DMS153 treated with DMSO at 0.1 percent for 48 hours (cell line): ENCODE measurements around the gene GIGYF2.

Source experiments
- DNase-seq: peaks from one replicate; lab custom pipeline; 2025; ENCODE audit not compliant: unreplicated experiment; lab: John Stamatoyannopoulos, UW

The GIGYF2 gene

DNA sequence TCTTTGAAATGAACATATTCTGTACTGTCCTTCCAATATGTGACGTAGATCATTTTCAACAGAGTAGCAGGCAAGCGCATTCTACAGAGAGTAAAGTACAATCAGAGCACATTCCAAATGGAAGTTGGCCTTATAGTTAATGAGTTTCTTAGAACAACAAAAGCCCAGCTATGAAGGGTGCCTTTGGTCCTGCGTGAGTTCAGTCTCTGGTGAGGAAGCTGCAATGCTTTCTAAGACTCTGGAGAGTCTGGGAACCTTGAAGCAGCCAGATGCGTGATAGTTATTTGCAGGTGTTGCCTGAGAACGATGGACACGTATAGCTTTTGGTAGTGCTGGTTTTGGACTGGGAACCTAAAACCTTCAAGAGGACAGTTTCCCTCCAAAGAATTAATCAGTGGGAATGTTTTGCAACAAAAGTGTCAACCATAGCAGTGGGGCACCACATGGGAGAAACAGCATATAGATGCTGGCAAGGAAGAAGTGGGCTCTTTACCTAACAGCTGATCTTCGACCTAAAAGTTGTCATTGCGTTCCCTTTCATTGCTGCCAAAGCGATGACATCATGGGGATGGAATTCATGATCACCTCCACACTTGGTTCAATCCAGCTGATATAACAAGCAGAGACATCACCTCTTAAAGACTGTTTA is 163.6 kb downstream of the GIGYF2 start:
- DNase-seq = no peak

DNA sequence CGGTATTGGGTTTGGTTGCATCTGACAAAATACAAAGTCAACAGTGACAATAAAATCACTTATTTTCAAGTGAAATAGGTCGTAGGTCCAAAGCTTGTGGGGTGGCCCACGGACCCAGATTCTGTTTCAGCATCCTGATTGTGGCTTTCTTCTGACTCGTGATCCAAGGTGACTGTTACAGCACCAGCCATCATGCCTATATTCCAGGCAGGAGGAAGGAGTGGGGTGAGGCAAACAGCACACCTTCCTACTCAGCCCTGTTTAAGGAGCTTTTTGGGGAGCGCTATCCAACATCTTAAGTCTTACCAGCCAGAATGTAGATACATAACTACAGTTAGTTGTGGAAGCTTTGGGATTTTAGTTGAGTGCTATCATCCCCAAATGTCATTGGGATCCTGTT is 164.2 kb downstream of the GIGYF2 start:
- no peak for DNase-seq

DNA sequence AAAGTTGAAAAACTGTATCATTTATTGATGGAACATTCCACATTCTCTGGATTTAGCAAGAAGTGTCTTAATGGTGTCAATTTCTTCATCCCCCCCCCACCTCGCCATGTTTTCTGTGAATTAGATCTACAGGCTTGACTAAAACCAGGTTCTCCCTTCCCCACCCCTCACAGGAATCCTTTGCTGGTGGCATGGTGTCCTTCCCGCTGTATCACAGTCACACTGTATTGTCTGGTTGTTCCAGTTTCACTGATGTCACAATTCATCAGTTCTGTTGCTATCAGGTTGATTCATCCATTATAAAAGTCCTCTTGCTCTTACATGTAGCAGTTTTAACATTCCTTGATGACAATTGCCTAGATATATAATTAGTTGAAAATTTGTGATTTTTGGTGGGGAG is 166.9 kb downstream of the GIGYF2 start:
- no peak for DNase-seq

DNA sequence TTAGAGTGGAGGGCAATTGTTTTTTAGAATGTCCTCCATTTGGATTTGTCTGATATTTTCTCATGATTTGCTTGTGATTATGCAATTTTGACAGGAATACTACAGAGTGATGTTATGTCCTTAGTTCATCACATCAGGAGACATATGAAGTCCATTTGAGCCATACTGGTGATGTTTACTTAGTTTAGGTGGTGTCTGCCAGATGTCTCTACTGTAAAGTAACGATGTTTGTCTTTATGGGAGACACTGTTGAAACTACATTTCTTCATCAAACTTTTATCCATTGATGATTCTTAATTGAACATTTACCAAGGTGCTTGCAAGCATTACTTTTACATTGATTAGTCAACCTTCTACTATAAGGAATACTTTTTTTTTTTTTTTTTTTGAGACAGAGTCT is 168.0 kb downstream of the GIGYF2 start:
- DNase-seq = no peak

DNA sequence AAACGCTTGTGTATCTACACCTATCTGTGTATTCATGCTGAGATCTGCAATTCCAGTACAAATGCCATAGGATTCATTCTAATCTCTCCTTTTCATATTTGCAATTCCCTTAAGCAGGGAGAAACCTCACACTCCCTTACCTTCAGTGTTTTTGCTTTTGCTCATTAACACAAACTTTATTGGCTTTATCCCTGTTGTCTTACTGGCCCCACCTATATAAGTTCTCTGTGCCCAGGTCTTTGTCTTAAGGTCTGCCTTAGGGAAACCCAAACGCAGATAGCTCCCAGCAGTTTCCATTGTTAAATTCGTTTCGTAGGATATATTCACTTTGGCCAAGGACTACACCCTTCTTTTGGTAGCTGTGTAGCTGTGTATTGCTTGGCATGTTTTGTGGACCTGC is 169.0 kb downstream of the GIGYF2 start:
- DNase-seq = no peak

DNA sequence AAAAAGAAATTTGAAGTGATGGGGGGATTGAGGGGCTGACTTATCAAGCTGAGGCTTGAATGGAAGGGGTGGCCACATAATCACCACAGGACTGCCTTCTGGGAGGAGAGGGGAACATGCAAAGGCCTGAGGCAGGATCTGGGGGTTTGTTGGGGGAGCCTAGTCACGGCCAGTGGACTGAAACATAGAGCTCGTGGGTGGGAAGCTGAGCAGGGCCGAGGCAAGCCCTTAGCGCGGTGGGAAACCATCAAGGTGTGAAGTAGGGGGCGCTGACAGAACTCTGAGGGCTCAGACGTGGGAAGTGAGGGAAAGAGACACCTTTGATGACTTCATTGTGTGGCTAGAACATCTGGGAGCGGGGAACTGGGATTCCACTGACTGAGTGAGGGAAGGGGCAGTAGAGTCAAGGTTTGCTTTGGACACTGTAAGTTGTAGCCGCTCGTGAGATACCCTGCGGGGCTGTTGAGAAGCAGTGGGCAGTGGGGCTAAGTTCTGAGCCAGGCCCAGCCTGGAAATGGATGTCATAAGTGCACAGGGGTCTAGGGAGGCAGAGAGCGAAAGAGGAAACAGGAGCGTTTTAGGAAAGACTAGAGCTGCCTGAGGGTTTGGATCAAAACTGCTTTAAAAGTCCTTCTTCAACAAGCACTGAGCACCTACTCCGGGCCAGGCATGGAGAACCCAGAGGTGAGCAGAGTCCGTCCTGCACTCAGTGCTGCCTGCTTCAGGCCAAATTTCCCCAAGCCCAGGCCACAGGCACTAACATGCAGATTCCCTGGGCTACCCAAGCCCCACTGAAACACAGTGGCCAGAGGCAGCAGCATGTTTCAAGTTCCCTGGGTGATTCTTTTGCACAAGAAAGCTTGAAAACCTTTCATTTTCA is 172.2 kb downstream of the GIGYF2 start:
- no peak for DNase-seq

DNA sequence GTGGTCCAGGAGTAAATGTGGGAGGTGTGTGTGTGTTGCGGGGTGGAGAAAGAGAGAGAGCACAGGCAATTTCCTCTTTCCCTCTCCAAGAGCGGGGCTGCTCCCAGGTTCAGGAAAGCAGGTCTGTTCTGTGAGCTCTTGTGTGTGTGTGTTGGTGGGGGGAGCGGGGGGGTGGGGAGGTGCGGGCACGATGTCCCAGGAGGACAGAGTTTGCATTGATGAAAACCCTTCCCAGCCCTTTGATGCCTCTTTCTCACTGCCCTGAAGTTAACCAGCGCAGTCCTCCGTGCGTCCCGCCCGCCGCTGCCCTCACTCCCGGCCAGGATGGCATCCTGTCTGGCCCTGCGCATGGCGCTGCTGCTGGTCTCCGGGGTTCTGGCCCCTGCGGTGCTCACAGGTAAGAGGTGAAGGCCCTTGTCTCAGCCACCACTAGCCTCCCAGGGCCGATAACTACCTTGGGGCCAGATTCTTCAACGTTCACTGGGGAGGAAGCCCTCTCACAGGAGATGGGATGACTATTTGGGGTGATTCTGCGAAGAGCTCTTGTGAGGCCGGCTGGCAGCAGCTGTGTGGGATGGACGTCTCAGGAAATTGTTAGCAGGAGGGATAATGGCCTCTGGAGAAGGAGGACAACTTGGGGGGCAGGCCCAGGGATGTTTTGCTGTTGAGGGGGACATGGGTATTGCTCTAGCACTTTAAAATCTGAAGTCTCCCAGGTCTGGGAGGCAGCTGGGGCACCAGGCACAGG is 173.1 kb downstream of the GIGYF2 start, which contains the start of gene SNORC:
Gene SNORC, plus strand, starts transcription at position 247 of the 748 bp plus-strand sequence. Its CDS starts 78 bp downstream, at position 325.
- DNase-seq = no peak

DNA sequence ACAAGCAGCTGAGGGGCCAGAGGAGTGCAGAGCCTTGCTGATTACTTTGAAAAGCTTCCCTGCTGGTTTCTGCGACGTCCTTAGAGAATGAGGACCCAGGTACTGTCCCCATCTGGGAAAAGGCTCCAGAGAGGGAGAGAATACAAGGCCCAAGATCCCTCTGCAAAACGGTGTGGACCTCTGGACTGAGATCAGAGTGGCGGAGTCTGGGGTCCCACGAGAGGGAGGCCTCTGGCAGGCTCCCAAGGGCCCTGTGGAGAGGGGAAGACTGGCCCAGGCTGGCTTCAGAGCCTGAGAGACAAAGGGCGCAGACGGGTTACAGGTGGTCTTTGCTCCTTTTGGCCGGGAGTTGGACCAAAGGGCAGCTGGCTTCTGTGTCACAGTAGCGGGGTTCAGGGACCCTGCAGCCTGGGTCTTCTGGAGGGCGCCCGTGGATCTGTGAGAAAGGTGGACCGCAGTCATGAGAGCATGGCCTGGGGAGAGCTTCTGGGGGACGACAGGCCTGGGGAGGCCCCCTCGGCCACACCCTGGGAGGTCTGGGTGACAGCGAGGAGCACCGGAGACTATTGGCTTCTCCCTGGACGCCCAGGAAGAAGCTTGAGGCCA is 173.7 kb downstream of the GIGYF2 start:
- DNase-seq = no peak

DNA sequence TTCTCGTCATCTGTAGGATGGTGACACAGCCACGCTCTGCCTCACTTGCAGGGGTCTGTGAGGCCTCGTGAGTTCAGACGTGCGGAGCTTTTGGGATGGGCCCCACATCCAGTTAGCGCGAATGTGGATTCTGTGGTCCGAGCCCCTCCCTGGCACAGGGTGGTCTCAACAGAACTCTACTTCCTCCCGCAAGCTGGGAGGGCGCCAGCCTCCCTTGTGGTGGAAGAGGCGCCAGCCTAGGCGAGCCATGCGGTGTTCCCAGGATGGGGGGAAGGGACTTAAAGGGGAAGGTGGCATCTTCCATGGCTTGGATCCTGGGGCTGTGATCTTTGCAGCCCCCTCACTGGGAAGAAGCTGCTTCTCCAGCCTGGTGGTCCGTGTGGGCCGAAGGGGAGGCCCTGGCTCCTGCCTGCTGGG is 174.3 kb downstream of the GIGYF2 start:
- DNase-seq = no peak

DNA sequence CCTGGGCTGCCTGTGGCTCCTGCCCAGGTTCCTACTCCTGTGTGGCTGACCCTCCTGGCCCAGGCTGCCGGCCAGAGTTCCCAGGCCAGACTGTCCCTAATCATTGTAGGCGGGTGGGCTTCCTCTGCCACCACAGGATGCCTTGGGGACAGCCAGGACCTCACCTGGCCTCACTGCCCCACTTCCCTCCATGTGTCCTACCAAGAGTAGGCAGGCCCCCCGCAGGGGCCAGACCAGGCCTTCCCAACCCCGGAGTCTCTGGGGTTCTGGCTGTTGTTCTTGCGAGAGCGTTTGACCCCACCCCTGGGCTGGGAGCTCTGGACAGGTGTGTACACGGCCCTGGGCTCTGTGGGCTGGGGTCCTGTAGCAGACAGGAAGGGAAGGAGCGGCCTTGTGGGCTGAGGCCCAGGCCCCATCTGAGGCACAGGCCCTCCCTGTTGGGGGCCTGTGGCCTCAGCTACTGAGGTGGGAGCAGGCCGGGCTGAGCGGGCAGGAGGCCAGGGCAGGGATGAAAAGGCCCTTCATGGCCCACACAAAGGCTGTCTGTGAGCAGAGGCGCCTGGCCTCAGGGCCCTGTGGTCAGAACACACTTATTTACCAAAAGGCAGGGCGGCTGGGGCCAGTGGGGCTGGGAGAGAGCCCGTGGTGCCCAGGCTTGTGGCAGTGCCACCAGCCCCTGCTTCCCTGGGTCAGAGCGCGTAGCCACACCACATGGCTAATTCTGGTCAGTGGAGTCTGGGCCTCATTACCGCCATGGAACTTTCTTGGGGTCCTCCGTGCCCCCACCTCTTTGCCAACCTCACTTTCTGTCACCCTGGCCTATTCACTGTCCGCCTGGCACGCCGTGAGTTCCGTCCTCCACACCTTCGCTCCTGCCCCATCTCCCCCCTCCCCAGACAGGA is 175.0 kb downstream of the GIGYF2 start:
- no peak for DNase-seq

DNA sequence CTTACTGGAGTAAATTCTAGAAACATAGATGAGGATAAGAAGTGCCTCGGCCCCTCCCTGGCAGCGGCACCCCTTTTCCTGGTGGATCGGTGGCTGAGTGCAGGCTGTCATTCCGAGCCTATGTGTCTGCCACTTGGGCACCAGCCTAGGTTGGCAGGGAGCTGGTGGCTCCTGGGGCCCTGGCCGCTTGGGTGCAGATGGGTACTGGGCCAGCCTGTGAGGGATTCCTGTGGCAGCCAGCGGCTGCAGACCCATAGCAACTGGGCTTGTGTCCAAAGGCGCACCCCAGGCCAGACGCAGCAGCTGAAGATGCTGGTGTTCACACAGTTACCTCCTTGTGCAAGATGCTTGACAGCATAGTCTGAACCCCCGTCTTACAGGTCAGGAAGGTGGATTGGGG is 175.7 kb downstream of the GIGYF2 start:
- DNase-seq = no peak

DNA sequence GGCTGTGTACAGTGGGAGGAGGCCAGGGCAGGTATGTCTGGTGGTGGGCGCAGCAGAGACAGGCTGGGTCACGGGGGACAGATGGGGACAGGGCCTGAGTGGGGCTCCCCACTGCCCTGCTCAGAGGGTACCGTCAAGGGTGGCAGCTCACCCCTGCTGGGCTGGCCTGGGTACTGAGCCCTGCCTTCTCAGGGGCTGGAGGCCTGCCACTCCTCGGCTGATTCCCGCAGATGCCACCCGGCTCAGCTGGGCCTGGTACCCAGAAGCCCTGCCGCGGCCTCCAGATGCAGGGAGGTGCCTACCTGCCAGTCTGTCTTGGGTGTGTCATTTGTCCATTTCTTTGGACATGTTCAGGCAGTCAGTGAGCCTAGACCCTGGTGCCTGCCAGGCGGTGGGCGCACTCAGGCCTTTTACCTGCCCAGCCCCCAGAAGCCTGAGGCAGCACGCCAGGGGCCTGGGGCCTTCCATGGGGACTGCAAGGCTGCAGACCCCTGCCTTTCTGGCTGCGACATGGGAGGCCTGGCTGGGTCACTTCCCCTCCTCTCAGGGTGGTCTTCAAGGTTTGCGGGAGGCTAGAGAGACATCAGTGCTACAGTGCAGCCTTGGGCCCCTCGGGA is 176.3 kb downstream of the GIGYF2 start:
- no peak for DNase-seq

DNA sequence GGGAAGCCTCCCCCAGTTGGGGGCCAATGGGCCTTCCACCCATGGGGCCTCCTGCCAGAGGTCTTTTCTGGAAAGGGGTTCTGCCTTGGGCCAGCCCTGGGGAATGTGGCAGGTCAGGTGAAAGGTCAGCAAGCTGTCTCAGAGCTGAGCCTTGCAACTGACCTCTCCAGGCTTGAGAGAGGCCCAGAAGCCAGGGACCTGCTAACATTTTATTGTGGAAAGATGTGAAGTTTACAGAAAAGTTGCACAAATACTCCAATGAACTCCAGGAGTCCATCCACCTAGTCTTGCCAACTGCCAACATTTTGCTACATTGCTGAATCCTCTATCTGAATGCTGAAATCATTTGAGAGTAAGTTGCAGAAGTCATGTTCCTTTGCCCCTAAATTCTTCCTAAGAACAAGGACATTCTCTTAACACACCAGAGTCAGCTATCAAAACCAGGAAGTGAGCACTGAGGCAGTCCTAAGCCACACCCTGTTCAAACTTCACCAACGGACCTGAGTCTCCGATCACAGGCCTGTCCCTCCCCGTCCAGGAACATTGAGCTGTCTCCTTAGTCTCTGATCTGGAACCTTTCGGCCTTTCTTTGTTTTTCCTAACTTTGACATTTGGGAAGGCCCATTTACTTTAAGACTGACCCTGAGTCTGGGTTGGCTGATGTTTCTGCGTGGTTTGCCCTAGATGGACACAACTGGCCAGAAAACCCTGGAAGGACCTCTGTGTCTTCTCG is 176.9 kb downstream of the GIGYF2 start:
- DNase-seq = no peak

DNA sequence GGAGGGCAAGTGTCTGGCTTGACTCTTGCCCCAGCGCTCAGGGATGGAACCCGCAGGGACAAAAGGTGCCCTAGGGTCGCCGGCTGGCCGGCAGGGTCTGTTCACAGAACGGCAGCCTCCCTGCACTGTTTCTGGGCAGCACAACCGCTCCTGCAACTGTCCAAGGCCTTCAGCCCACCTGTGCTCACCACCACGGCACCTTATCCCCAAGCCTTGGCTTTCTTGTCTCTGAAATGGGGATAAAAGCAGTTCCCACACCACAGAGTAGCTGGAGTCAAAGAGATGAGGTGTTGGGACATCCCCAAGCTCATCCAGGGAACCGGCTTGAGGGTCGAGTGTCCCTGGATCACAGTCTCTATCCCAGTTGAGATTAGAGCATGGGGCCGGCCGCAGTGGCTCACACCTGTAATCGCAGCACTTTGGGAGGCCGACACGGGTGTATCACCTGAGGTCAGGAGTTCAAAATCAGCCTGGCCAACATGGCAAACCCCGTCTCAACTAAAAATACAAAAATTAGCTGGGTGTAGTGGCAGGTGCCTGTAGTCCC is 177.6 kb downstream of the GIGYF2 start:
- no peak for DNase-seq

DNA sequence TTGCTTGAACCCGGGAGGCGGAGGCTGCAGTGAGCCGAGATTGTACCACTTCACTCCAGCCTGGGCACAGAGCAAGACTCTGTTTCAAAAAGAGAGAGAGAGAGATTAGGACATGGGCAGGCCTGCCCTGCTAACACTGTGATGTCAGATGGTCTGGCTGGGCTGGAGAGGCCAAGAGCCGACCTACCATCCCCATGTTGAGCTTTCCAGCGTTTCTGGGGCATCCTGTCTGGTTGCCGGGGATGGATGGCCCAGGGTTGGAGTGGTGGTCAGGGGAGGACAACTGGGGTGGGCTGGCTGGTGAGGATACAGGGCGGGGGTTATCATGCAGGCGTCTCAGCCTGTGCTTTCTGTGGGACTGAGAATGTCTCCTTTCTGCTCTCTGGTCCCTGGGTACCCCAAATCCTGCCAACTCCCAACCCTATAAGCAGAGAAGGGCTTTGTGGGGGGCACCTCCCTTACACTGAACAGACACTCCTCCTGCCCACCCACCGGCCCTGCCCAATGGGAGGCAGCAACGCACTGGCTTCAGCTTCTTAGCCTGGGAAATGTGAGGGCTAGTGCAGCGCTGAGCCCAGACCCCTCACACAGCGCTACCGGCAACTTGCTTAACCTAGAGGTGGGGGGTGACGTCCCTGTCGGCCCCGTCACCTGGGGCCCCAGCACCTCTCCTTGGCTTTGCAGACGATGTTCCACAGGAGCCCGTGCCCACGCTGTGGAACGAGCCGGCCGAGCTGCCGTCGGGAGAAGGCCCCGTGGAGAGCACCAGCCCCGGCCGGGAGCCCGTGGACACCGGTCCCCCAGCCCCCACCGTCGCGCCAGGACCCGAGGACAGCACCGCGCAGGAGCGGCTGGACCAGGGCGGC is 178.4 kb downstream of the GIGYF2 start:
- DNase-seq = no peak

DNA sequence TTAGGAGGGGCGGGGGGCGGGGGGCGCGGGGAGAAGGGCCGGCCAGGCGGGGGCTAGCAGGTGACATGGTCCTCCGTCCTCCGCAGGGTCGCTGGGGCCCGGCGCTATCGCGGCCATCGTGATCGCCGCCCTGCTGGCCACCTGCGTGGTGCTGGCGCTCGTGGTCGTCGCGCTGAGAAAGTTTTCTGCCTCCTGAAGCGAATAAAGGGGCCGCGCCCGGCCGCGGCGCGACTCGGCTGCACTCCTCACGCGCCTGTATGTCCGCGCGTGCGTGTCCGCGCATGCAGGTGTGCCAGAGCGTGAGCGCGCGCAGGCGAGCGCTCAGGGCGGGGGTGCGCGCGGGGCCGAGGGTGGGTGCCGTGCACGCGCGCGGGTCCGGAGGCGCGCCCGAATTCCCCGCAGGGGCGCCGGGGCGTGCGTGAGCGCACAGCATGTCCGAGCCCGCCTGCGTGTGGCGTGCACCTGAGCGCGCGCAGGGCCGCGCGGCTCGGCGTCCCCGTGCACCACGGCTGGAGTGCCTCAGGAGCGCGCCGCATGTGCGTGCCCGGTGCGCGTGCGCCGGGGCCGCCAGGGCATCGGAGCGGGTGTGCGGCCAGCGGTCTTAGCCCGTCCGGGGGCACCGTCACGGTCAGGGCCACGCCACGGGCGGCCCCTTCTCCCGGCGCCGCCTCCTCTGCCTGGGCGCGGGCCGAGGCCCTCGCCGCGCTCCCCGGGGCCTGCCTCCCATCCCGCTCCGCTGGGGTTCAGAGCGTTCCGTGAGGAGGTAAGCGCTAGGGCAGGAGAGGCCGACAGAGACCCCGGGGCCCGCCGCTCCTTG is 179.2 kb downstream of the GIGYF2 start:
- DNase-seq = no peak

DNA sequence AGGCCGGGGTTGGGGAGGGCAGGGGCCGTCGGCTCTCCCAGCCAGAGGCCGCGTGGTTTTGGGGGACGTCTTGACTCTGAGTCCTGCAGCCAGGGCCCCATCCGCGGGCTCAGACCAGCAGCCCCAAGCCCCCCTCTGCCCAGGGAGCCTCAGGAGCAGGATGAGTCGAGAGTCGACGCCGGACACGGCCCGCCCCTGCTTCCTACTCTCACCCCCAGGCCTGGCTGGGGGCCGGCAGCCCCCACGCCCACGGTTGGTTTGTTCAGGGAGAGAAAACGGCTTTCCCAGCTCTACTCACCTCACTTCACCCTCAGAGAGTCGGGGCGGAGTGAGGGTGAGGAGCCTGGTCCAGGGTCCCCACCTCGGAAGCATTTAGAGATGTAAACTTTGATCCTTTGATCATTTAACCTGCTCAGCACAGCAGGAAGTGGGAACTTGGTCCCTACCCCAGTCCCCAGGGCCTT is 179.9 kb downstream of the GIGYF2 start:
- DNase-seq = no peak
